ENCODE measurements around the gene KCNH1.
"Not testable (repeated sequence)": the region's sequence is repeated elsewhere in the genome, so short reads cannot be mapped to it uniquely, and the experiment has no call there.

Gene KCNH1

DNA sequence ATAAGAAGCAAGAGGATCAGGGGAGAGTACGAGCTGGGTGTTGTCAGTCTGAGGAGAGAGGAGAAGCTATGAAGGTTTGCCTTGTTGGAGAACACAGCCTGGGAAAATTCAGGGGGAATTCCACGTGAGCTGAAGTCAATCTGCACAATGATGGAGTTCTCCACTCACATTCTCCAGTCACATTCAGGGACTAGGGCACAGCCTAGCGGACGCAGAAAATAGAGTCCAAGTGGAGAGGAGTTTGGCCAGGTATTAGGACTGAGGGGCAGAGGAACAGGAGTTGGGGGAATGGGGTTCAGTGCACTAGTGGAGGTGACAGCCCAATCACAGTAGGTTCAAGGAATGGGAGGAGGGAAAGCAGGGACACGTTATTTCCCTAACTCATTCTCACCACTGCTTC, 124.0 kb downstream of the KCNH1 start:
- H3K4me3 ChIP-seq (ENCODE audit: low read length) = no peak overlapping the region
- no peak for TF ChIP-seq ZNF274 (IDR thresholded peaks at IDR 0.05; ENCODE audit: low read depth, low read length)

DNA sequence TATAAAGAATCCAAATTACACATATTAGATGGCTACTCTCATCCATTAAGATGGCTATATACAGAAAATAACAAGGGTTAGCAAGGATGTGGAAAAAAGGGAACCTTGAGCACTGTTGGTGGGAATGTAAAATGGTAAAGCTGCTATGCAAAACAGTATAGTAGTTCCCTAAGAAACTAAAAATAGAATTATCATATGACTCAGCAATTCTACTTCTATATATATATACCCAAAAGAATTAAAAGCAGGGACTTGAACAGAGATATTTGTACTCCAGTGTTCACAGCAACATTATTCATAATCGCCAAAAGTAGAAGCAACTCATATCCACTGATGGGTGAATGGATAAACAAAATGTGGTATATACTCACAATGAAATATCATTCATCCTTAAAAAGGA, 126.1 kb downstream of the KCNH1 start:
- H3K4me3 ChIP-seq (ENCODE audit: low read length) = no peak overlapping the region
- TF ChIP-seq ZNF274 (IDR thresholded peaks at IDR 0.05; ENCODE audit: low read depth, low read length) = no peak

- H3K4me3 ChIP-seq (ENCODE audit: low read length) = not testable (repeated sequence)
Observed at GRCh38 chr1:210995931-210996330, 138.0 kb downstream of the KCNH1 start.

GRCh38 chr1:210992837-210993236, 141.1 kb downstream of the KCNH1 start:
- no peak overlapping the region for H3K4me3 ChIP-seq (ENCODE audit: low read length)
- TF ChIP-seq ZNF274 (IDR thresholded peaks at IDR 0.05; ENCODE audit: low read depth, low read length) = no peak

DNA sequence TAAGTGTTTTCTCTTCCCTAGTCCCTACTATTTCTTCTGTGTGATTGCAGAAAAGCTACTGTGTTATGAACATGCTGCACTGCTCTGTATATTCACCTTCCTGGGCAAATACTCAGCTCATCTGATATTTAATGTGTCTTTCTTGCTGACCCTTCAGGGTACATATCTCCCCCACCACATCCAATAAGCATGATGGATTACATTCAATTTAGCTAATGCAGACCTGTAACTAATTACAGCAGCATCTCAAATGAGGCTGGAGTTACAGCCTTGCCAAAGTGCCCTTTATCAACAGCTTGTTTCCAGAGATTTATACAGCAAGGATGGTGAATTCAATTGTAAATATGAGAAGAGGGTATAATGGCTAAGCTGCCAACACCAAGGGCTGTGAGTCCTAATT, 144.0 kb downstream of the KCNH1 start:
- H3K4me3 ChIP-seq (ENCODE audit: low read length) = no peak overlapping the region
- no peak for TF ChIP-seq ZNF274 (IDR thresholded peaks at IDR 0.05; ENCODE audit: low read depth, low read length)

GRCh38 chr1:210981490-210981889, 152.5 kb downstream of the KCNH1 start:
- TF ChIP-seq ZNF274 (IDR thresholded peaks at IDR 0.05; ENCODE audit: low read depth, low read length) = no peak
- no peak overlapping the region for H3K4me3 ChIP-seq (ENCODE audit: low read length)

DNA sequence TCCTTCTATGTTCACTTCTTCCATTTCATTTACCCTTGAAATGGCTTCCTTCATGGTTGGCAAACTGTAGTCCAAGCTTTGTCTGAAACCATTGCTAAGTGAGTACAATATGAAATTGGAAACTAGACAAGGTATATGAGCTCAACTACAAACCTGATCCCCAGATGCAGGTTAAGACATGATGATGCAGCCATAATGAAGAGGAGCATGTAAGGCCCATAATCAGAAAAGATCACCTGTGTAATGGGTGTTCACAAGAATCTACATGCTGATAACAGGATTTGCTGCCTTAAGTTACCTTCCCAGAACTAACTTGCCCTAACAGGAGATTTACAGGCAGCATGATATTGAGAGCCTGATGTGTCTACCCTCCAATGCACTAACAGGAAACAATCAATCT, 153.9 kb downstream of the KCNH1 start:
- no peak overlapping the region for H3K4me3 ChIP-seq (ENCODE audit: low read length)
- TF ChIP-seq ZNF274 (IDR thresholded peaks at IDR 0.05; ENCODE audit: low read depth, low read length) = no peak

DNA sequence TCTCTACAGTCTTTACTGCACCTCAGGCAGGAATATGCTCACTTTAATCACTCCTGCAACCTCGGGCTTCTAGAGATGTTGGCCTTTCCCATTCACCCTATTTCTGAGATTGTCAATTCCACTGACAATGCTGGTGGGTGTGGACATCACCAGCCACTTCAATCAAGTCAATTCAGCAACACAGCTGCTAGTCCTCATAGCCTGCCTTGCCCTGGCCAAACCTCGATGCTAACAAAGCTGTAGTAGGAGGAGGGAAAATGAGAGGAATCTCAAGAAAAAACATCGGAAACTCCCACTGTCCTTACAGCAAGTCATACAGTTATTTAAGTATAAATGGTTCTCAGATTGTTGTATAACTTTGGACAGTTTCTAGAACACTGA, 155.0 kb downstream of the KCNH1 start:
- H3K4me3 ChIP-seq (ENCODE audit: low read length) = no peak overlapping the region
- TF ChIP-seq ZNF274 (IDR thresholded peaks at IDR 0.05; ENCODE audit: low read depth, low read length) = no peak

DNA sequence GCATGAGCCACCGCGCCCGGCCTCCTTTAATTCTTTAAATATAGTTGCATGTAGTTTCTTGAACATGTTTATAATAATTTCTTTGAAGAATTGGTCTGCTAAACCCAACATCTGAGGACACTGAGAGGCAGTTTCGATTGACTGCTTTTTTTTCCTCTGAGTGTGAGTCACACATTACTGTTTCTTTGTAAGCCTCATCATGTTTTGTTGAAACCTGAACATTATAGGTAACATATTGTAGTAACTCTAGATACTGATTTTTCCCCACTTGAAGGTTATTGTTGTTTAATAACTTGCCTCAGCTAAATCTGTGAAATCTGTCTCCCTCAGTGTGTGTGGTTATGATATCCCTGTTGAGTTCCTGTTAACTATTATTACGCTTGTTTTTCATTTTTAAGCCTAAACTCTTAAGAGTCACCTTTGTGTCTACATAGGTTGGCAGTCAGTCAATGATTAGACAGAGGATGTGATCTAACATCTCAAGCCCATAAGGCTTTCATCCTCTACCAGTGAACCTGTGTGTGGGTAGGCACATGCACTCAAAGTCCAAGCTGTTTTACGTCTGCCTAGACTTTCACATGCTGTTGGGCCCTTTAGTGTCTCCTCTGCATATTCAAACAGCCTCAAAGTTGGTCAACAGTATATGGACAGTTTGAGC, 155.5 kb downstream of the KCNH1 start:
- no peak overlapping the region for H3K4me3 ChIP-seq (ENCODE audit: low read length)
- TF ChIP-seq ZNF274 (IDR thresholded peaks at IDR 0.05; ENCODE audit: low read depth, low read length) = no peak

DNA sequence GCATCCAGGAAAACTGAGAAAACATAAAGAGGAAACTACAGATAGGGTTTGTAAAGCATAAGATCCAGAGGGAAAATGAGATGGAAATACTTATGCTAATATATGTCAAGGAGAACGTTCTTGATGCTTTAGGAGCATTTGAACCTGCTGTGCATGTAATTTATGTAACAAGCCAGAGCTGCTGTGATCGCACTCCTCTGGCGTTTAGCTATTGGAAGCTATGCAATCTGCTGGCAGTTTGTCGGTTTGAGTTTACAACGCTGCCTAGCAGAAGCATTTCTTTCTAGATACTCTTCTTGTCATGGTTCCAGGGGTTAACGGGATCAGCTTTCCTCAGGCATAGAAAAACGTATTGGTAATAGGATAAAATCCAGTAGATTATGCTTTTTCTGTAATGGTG, 182.7 kb downstream of the KCNH1 start:
- TF ChIP-seq ZNF274 (IDR thresholded peaks at IDR 0.05; ENCODE audit: low read depth, low read length) = no peak
- H3K4me3 ChIP-seq (ENCODE audit: low read length) = no peak overlapping the region

DNA sequence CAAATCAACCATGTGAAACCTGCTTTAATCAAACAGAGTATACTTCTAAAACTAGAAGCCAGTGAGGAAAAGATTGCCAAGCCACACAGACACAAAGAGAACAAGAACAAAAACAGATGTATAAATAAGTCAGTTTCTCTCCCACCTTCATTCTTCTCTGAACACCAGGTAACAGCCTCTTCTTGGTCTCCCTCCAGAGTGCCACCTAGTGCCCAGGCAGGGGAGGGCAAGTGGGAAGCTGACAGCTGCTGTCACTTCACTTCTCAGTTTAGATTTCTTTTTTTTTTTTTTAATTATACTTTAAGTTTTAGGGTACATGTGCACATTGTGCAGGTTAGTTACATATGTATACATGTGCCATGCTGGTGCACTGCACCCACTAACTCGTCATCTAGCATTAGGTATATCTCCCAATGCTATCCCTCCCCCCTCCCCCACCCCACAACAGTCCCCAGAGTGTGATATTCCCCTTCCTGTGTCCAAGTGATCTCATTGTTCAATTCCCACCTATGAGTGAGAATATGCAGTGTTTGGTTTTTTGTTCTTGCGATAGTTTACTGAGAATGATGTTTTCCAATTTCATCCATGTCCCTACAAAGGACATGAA, 183.9 kb downstream of the KCNH1 start:
- H3K4me3 ChIP-seq (ENCODE audit: low read length) = not testable (repeated sequence)

GRCh38 chr1:210949489-210949888, 184.5 kb downstream of the KCNH1 start:
- TF ChIP-seq ZNF274 (IDR thresholded peaks at IDR 0.05; ENCODE audit: low read depth, low read length) = no peak
- H3K4me3 ChIP-seq (ENCODE audit: low read length) = no peak overlapping the region

GRCh38 chr1:210949039-210949438, 184.9 kb downstream of the KCNH1 start:
- no peak overlapping the region for H3K4me3 ChIP-seq (ENCODE audit: low read length)
- no peak for TF ChIP-seq ZNF274 (IDR thresholded peaks at IDR 0.05; ENCODE audit: low read depth, low read length)

DNA sequence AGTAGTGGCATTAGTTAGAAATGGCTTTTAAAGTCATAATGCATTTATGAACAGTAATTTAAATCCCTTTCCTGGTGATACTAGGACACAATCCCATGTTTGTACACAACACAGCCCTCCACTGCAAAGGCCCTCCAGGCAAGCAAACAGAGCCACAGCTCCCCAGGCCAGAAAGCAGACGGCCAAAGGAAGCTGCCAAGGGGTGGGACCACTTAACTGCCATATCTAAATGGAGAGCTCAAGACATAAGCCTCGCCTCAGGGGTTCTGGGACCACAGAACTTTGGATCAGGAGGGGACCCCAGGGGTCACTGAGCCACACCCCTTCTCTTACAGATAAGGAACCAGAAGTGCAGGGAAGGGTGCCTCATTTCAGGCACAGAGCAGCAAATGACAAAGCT, 189.7 kb downstream of the KCNH1 start:
- no peak for TF ChIP-seq ZNF274 (IDR thresholded peaks at IDR 0.05; ENCODE audit: low read depth, low read length)
- H3K4me3 ChIP-seq (ENCODE audit: low read length) = no peak overlapping the region

DNA sequence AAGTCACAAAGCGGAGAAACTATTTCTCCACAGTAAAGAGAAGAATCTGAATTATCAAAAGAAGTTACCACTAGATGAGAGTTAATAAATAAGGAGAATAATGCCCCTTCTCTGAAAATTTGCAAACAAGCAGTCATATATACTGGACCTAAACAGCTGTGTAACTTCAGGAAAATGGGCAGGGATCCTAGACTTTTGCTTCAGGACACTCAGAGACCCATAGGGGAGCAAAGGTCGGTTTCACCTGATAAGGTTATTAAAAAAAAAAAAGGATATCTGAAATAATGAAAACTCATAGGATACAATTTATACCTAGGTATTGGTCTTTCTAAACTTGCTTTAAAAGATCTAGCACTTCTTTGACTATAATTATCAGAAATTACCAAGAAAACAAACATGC, 191.4 kb downstream of the KCNH1 start:
- no peak overlapping the region for H3K4me3 ChIP-seq (ENCODE audit: low read length)
- no peak for TF ChIP-seq ZNF274 (IDR thresholded peaks at IDR 0.05; ENCODE audit: low read depth, low read length)

DNA sequence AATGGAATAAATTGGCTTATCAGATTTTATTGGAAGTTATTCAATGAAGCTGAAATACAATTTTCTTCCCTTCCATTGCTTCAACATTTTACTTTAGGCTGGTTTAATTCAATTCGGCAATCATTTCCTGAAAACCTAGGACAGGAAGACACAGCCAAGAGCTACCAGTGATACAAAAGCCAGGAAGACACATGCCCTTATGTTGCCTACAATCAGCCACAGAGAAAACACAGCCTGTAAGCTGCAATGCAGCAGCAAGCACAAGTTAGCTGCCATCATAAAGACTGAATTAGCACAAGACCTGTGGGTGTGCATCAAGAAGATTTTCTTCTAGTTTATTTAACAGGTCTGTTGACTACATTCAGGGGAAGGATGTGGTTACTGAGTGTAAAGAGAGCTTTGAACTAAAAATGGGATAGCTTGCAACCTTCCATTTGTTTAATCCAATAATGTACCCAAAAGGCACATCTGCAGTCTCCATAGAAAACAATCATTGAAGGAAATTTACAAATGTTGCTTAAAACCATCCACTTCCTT, 193.8 kb downstream of the KCNH1 start:
- H3K4me3 ChIP-seq (ENCODE audit: low read length) = no peak overlapping the region
- no peak for TF ChIP-seq ZNF274 (IDR thresholded peaks at IDR 0.05; ENCODE audit: low read depth, low read length)
